A549 (cell line): ENCODE data around the gene ATP2A3. TPM values are rescaled to one million over a fixed set of nuclear protein-coding genes. Genes with fewer than 3 reads are reported as not detected.

Experiments
- ATAC-seq, 2 experiments: fragments of 200-7000 bp in 1 of 2; fragments of >200 bp in 1 of 2; cut with Nextera tagmentation in 1 of 2; cut with Tn5 transposase in 1 of 2; 3 replicates each; pipeline versions ENCODE4 v1.8.0 to v1.9.1; 2018 to 2020; ENCODE audit warnings: mild to moderate bottlenecking in 1 of 2, moderate library complexity in 1 of 2
- CTCF ChIA-PET: fragments of 300-600 bp; sonication (Branson Sonifier 250); formaldehyde crosslinking; extraction: SDS; loops from one replicate; lab custom pipeline; 2021; ENCODE audit warnings: antibody characterized with exemption, inconsistent platforms; lab: Yijun Ruan, JAX
- POLR2A ChIA-PET: fragments of 350-600 bp; formaldehyde crosslinking; extraction: SDS; loops from one replicate; lab custom pipeline; 2021; ENCODE audit warnings: antibody characterized with exemption, inconsistent platforms; lab: Yijun Ruan, JAX
- DNase-seq, 2 experiments: peaks; one replicate each; pipeline versions ENCODE4 v3.0.0 to v3.0.0-alpha.2; 2011 to 2016; ENCODE audit warnings: low read depth in 1 of 2, low spot score in 1 of 2
- FAIRE-seq: peaks from 2 replicates; lab custom pipeline; 2011; peaks lifted over from hg19 to GRCh38; lab: Jason Lieb, UNC
- H3K27ac ChIP-seq, 2 experiments: fragments of >200 bp; sonication (Bioruptor Twin); formaldehyde crosslinking; 3 replicates each; pipeline ENCODE4 v1.5.1; 2016 to 2017
- H3K4me1 ChIP-seq: fragments of >200 bp; sonication (Bioruptor Twin); formaldehyde crosslinking; 3 replicates; pipeline ENCODE4 v1.6.1; 2016
- H3K4me2 ChIP-seq: fragments of >200 bp; sonication (Bioruptor Twin); formaldehyde crosslinking; 3 replicates; pipeline ENCODE4 v1.6.1; 2016
- H3K4me3 ChIP-seq: fragments of >200 bp; sonication (Bioruptor Twin); formaldehyde crosslinking; 3 replicates; pipeline ENCODE4 v1.5.1; 2016
- H3K9me3 ChIP-seq: fragments of >200 bp; sonication (Bioruptor Twin); formaldehyde crosslinking; 3 replicates; pipeline ENCODE4 v1.6.1; 2016
- BHLHE40 ChIP-seq: IDR thresholded peaks from 2 replicates; pipeline ENCODE4 v1.6.1; 2012; ENCODE audit warnings: low read depth, low read length, inconsistent platforms
- CBX2 ChIP-seq: fragments of 200-600 bp; sonication (generic); IDR thresholded peaks from 2 replicates; pipeline ENCODE4 v1.6.1; 2016; ENCODE audit warnings: low read depth, mild to moderate bottlenecking, borderline replicate concordance
- CEBPB ChIP-seq, 2 experiments: fragments of >200 bp in 1 of 2; sonication (Bioruptor Twin) in 1 of 2; formaldehyde crosslinking in 1 of 2; IDR thresholded peaks; 2 replicates each; pipeline ENCODE4 v1.6.1; 2012 to 2016
- EP300 ChIP-seq, 2 experiments: fragments of >200 bp; sonication (Bioruptor Twin); formaldehyde crosslinking; IDR thresholded peaks; 2 replicates in 1 of 2; 3 replicates in 1 of 2; pipeline ENCODE4 v1.6.1; 2016 to 2017
- FOSB ChIP-seq: fragments of 250-450 bp; sonication (Bioruptor Pico); IDR thresholded peaks from 2 replicates; pipeline ENCODE4 v1.5.0; 2020; ENCODE audit warnings: mild to moderate bottlenecking, moderate library complexity
- GATA3 ChIP-seq: IDR thresholded peaks from 2 replicates; pipeline ENCODE4 v1.6.1; 2012; ENCODE audit warnings: borderline replicate concordance
- HDAC2 ChIP-seq: fragments of 200-600 bp; sonication (generic); IDR thresholded peaks from 2 replicates; pipeline ENCODE4 v1.6.1; 2016
- HOXB5 ChIP-seq: fragments of 250-450 bp; sonication (Bioruptor Pico); IDR thresholded peaks from 2 replicates; pipeline ENCODE4 v1.5.0; 2020; ENCODE audit warnings: mild to moderate bottlenecking, moderate library complexity
- JUN ChIP-seq, 2 experiments: fragments of >200 bp; sonication (Bioruptor Twin); formaldehyde crosslinking; IDR thresholded peaks; 2 replicates in 1 of 2; 3 replicates in 1 of 2; pipeline ENCODE4 v1.6.1; 2016 to 2017
- JUNB ChIP-seq: fragments of >200 bp; sonication (Bioruptor Twin); formaldehyde crosslinking; IDR thresholded peaks from 2 replicates; pipeline ENCODE4 v1.6.1; 2016
- NFE2L2 ChIP-seq: fragments of 150-350 bp; conservative IDR thresholded peaks from 2 replicates; pipeline ENCODE4 v1.6.1; 2014; ENCODE audit warnings: low read length
- NPAS2 ChIP-seq: fragments of 250-450 bp; sonication (Bioruptor Pico); IDR thresholded peaks from 2 replicates; pipeline ENCODE4 v1.8.0; 2022; ENCODE audit warnings: mild to moderate bottlenecking, moderate library complexity, borderline replicate concordance
- NR3C1 ChIP-seq: fragments of >200 bp; sonication (Bioruptor Twin); formaldehyde crosslinking; IDR thresholded peaks from 3 replicates; pipeline ENCODE4 v1.6.1; 2017
- POLR2A ChIP-seq: IDR thresholded peaks from 2 replicates; pipeline ENCODE4 v1.6.1; 2012; ENCODE audit warnings: mild to moderate bottlenecking, low read length
- POLR2AphosphoS2 ChIP-seq: conservative IDR thresholded peaks from 2 replicates; pipeline ENCODE4 v1.6.1; 2012; ENCODE audit warnings: low read length, improper control_type of control experiment, inconsistent platforms
- RAD21 ChIP-seq, 2 experiments: fragments of >200 bp in 1 of 2; sonication (Bioruptor Twin) in 1 of 2; formaldehyde crosslinking in 1 of 2; IDR thresholded peaks in 1 of 2; conservative IDR thresholded peaks in 1 of 2; 2 replicates in 1 of 2; 3 replicates in 1 of 2; pipeline ENCODE4 v1.6.1; 2012 to 2018; ENCODE audit warnings: inconsistent platforms in 1 of 2
- RCOR1 ChIP-seq: fragments of 150-350 bp; IDR thresholded peaks from 2 replicates; pipeline ENCODE4 v1.6.1; 2014; ENCODE audit warnings: antibody characterized with exemption, low read length, low read depth
- SMC3 ChIP-seq: fragments of >200 bp; sonication (Bioruptor Twin); formaldehyde crosslinking; IDR thresholded peaks from 3 replicates; pipeline ENCODE4 v1.6.1; 2018; ENCODE audit warnings: inconsistent platforms
- SREBF2 ChIP-seq: fragments of 450-650 bp; IDR thresholded peaks from 2 replicates; pipeline ENCODE4 v1.6.1; 2014; ENCODE audit warnings: mild to moderate bottlenecking, moderate library complexity
- TFCP2L1 ChIP-seq: fragments of 250-450 bp; sonication (Bioruptor Pico); IDR thresholded peaks from 2 replicates; pipeline ENCODE4 v1.5.0; 2021; ENCODE audit warnings: mild to moderate bottlenecking
- ZC3H11A ChIP-seq: fragments of 450-650 bp; IDR thresholded peaks from 2 replicates; pipeline ENCODE4 v1.6.1; 2014; ENCODE audit warnings: antibody characterized with exemption, mild to moderate bottlenecking
- ZNF302 ChIP-seq: fragments of 250-450 bp; sonication (Bioruptor Pico); IDR thresholded peaks from 2 replicates; pipeline ENCODE4 v1.9.0; 2021; ENCODE audit warnings: inconsistent platforms, mild to moderate bottlenecking, moderate library complexity
- WGBS: methylation state at CpG from one replicate; pipeline ENCODE4 v1.1.6; 2017; ENCODE audit errors: missing lambda C conversion rate; 5-methylcytosine and 5-hydroxymethylcytosine counted together
- polyA plus RNA-seq, 4 experiments: library from polyadenylated mRNA; depleted of rRNA in 3 of 4; stranded (reverse); fragments of >200 nt; fragmentation: RNase III in 1 of 4; extraction: RNeasy Plus Mini Kit Qiagen cat#74134 plus additional on column Dnase treatment in 1 of 4; gene quantifications; 2 replicates in 3 of 4; 3 replicates in 1 of 4; pipeline ENCODE4 v1.2.3, GENCODE V29; 2011 to 2017
- TF ChIP-seq, protein P1 (sequence below): fragments of 250-450 bp; sonication (Bioruptor Pico); IDR thresholded peaks from 2 replicates; pipeline ENCODE4 v1.5.0; 2021; ENCODE audit warnings: mild to moderate bottlenecking, moderate library complexity, borderline replicate concordance
- TF ChIP-seq, protein P2 (sequence below): fragments of 200-600 bp; sonication (generic); IDR thresholded peaks from 2 replicates; pipeline ENCODE4 v1.6.1; 2016; ENCODE audit warnings: antibody characterized with exemption, mild to moderate bottlenecking, moderate library complexity
- TF ChIP-seq, protein P3 (sequence below): IDR thresholded peaks from 2 replicates; pipeline ENCODE4 v1.6.1; 2012; ENCODE audit warnings: low read depth, borderline replicate concordance
- TF ChIP-seq, protein P4 (sequence below): fragments of 250-450 bp; sonication (Bioruptor Pico); IDR thresholded peaks from 2 replicates; pipeline ENCODE4 v1.5.0; 2020; ENCODE audit warnings: low read depth, mild to moderate bottlenecking, moderate library complexity

ATP2A3 gene
- polyA plus RNA-seq, 2 of the 4 experiments (the other 2 are of a cell fraction) = 3.1 to 5.5 TPM

DNA sequence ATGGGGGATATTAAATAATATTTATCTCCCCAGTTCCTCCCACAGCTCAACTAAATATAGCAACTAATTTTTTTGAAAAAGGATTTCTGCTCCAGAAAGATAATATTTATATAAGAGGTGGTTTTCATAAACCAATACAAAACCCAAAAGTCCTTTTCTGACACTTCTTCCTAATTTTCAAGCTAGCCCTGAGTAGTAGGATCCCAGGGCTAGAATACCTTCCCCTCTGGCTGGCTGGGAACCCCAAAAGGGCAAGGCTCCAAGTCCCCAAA, 1.3 kb downstream of the ATP2A3 start:
- Histone ChIP-seq H3K4me2 (no peak overlapping the region), H3K4me1 (peaks cover 39% of the 10 kb centered on the region), H3K4me3 (no peak overlapping the region), H3K27ac (no peak overlapping the region), H3K9me3 (no peaks in the 10 kb centered on the region)
- ChIA-PET POLR2A (no interaction called here), CTCF (interaction anchor here (0.9 to 5.9 kb wide), 6 partner anchors 9 to 225 kb away, joined by 3 to 30 read pairs (median 9); no protein-coding TSS in a partner anchor)
- ATAC-seq (no peak), FAIRE-seq (no peak)
- TF ChIP-seq EP300 (IDR thresholded peaks at IDR 0.05) (no peak), SMC3 (no peak), HOXB5 (CRISPR knock-in tag) (no peak), GATA3 (no peak), FOSB (CRISPR knock-in tag) (no peak), CBX2 (no peak), JUNB (no peak), POLR2A (no peak), ZC3H11A (no peak)
- TF ChIP-seq, protein P1, sequence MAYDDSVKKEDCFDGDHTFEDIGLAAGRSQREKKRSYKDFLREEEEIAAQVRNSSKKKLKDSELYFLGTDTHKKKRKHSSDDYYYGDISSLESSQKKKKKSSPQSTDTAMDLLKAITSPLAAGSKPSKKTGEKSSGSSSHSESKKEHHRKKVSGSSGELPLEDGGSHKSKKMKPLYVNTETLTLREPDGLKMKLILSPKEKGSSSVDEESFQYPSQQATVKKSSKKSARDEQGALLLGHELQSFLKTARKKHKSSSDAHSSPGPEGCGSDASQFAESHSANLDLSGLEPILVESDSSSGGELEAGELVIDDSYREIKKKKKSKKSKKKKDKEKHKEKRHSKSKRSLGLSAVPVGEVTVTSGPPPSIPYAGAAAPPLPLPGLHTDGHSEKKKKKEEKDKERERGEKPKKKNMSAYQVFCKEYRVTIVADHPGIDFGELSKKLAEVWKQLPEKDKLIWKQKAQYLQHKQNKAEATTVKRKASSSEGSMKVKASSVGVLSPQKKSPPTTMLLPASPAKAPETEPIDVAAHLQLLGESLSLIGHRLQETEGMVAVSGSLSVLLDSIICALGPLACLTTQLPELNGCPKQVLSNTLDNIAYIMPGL = no peak
- TF ChIP-seq, protein P2, sequence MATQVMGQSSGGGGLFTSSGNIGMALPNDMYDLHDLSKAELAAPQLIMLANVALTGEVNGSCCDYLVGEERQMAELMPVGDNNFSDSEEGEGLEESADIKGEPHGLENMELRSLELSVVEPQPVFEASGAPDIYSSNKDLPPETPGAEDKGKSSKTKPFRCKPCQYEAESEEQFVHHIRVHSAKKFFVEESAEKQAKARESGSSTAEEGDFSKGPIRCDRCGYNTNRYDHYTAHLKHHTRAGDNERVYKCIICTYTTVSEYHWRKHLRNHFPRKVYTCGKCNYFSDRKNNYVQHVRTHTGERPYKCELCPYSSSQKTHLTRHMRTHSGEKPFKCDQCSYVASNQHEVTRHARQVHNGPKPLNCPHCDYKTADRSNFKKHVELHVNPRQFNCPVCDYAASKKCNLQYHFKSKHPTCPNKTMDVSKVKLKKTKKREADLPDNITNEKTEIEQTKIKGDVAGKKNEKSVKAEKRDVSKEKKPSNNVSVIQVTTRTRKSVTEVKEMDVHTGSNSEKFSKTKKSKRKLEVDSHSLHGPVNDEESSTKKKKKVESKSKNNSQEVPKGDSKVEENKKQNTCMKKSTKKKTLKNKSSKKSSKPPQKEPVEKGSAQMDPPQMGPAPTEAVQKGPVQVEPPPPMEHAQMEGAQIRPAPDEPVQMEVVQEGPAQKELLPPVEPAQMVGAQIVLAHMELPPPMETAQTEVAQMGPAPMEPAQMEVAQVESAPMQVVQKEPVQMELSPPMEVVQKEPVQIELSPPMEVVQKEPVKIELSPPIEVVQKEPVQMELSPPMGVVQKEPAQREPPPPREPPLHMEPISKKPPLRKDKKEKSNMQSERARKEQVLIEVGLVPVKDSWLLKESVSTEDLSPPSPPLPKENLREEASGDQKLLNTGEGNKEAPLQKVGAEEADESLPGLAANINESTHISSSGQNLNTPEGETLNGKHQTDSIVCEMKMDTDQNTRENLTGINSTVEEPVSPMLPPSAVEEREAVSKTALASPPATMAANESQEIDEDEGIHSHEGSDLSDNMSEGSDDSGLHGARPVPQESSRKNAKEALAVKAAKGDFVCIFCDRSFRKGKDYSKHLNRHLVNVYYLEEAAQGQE = no peak
- TF ChIP-seq, protein P3, sequence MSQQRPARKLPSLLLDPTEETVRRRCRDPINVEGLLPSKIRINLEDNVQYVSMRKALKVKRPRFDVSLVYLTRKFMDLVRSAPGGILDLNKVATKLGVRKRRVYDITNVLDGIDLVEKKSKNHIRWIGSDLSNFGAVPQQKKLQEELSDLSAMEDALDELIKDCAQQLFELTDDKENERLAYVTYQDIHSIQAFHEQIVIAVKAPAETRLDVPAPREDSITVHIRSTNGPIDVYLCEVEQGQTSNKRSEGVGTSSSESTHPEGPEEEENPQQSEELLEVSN = no peak
- TF ChIP-seq, protein P4, sequence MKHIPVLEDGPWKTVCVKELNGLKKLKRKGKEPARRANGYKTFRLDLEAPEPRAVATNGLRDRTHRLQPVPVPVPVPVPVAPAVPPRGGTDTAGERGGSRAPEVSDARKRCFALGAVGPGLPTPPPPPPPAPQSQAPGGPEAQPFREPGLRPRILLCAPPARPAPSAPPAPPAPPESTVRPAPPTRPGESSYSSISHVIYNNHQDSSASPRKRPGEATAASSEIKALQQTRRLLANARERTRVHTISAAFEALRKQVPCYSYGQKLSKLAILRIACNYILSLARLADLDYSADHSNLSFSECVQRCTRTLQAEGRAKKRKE (CRISPR knock-in tag) = no peak
- TF ChIP-seq, all 56 proteins: peak for 0
- no peak for DNase-seq

DNA sequence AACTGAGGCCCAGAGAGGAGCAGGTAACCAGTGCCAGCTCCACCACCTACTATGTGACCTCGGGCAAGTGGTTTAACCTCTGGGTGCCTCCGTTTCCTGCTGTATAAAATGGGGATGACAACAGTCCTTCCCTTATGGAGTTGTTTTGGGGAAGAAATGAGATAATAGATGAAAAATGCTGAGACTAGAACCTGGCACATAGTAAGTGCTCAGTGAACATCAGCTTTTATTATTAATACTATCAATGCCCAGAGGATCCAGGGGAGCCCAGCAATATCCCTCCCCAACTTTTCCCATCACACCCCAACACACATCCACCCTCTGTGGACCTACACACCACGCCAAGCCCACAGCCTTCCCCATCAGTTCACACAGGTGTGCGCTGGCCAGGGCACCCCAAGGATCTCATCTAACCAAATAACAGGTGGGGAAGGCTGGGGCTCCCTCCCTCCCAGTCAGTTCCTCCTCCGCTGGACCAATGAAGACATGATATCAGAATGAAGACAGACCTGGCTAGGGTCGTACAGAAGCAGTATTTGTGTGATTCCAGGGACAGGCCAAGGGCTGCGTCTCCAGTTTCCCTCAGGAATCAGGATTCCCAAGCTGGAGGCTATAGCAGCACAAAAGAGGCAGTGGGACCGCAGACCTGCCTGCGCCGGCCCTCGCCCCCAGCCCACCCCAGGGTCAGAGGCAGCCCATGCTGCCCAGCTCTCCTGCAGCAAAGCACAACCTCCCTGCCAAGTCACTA, 1.8 kb downstream of the ATP2A3 start:
- Histone ChIP-seq H3K27ac (no peak overlapping the region), H3K9me3 (no peaks in the 10 kb centered on the region)
- CTCF ChIA-PET = interaction anchor here (0.9 to 5.9 kb wide), 8 partner anchors 8 to 224 kb away, joined by 3 to 30 read pairs (median 8); no protein-coding TSS in a partner anchor
- WGBS = 83% methylated on average over 11 of the region's 11 CpGs
- no peak for TF ChIP-seq POLR2AphosphoS2
- no peak for TF ChIP-seq SREBF2
- TF ChIP-seq, all 56 proteins: peak for 0
- Histone ChIP-seq H3K4me3 (no peak overlapping the region), H3K4me1 (peaks cover 39% of the 10 kb centered on the region), H3K4me2 (no peak overlapping the region)
- POLR2A ChIA-PET = no interaction called here
- no peak for ATAC-seq
- FAIRE-seq = no peak
- no peak for DNase-seq

DNA sequence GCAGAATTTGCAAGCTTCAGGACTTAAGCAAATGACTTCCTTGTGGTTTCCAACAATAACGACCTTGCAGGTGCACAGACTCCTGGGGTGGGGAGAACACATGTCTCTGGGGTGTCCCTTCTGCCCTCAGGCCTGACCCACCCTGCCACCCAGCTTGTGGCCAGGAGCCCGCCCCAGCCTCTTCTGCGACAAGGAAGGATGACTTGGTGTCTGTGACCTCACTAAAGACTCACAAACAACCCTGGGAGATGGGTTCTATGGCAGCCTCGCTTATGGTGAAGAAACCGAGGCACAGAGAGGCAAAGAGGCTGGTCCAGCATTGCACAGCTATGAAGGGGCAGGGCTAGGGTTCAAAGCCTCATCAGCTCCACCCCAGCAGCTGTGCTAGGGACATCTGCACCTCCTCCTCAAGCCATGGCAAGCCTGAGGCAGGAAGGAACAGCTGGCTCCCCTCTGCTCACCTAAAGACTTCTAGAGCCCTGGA, 2.6 kb downstream of the ATP2A3 start:
- POLR2A ChIA-PET = no interaction called here
- Histone ChIP-seq H3K4me3 (no peak overlapping the region), H3K9me3 (no peaks in the 10 kb centered on the region), H3K27ac (0 out of 6 replicates have a peak overlapping the region, but pooled peaks of 1 of the 2 experiments have one; percentile 6), H3K4me2 (peak overlapping the region; percentile 31; the same call in 2 of the 3 replicates), H3K4me1 (peaks cover 39% of the 10 kb centered on the region)
- WGBS = 64% methylated on average over 5 of the region's 5 CpGs
- no peak for DNase-seq
- CTCF ChIA-PET = interaction anchor here (0.6 to 5.9 kb wide), 10 partner anchors 7 to 224 kb away, joined by 3 to 30 read pairs (median 7); no protein-coding TSS in a partner anchor
- no peak for ATAC-seq
- no peak for FAIRE-seq
- no peak for TF ChIP-seq CEBPB (IDR thresholded peaks at IDR 0.05)
- no peak for TF ChIP-seq TFCP2L1 (CRISPR knock-in tag)
- TF ChIP-seq RAD21 (conservative IDR thresholded peaks at IDR 0.05 in 1 of 2, IDR thresholded peaks at IDR 0.05 in 1 of 2) = no peak
- no peak for TF ChIP-seq BHLHE40
- no peak for TF ChIP-seq HDAC2
- TF ChIP-seq, protein P1 = no peak
- TF ChIP-seq ZNF302 (CRISPR knock-in tag) = no peak
- no peak for TF ChIP-seq RCOR1
- no peak for TF ChIP-seq NR3C1
- no peak for TF ChIP-seq NFE2L2
- no peak for TF ChIP-seq POLR2A
- TF ChIP-seq JUN (IDR thresholded peaks at IDR 0.05) = no peak
- no peak for TF ChIP-seq NPAS2 (CRISPR knock-in tag)
